ENCODE measurements around the gene DNAH14.

DNA sequence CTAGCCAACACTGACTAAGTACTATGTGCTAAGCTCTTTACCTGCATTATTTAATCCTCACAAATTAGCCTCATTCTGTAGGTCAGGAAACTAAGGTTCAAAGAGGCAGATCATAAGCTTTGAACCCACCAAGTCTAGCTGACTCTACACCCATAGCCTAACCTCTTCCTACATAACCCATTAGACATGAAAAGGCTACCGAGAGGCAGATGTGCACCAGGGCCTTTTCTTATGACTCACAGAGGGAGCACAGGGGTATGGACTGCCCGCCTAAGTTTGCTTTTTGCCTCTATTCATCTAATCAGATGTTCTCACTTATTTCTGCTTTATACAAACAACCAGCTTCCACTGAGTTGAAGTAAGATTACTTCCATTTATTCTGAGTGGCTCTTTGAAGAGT lies 466.9 kb downstream of the DNAH14 start:
- TF ChIP-seq, protein P1, sequence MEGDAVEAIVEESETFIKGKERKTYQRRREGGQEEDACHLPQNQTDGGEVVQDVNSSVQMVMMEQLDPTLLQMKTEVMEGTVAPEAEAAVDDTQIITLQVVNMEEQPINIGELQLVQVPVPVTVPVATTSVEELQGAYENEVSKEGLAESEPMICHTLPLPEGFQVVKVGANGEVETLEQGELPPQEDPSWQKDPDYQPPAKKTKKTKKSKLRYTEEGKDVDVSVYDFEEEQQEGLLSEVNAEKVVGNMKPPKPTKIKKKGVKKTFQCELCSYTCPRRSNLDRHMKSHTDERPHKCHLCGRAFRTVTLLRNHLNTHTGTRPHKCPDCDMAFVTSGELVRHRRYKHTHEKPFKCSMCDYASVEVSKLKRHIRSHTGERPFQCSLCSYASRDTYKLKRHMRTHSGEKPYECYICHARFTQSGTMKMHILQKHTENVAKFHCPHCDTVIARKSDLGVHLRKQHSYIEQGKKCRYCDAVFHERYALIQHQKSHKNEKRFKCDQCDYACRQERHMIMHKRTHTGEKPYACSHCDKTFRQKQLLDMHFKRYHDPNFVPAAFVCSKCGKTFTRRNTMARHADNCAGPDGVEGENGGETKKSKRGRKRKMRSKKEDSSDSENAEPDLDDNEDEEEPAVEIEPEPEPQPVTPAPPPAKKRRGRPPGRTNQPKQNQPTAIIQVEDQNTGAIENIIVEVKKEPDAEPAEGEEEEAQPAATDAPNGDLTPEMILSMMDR (conservative IDR thresholded peaks at IDR 0.05; ENCODE audit: low read depth in 2 of 2), result no peak
- TF ChIP-seq, protein P2, sequence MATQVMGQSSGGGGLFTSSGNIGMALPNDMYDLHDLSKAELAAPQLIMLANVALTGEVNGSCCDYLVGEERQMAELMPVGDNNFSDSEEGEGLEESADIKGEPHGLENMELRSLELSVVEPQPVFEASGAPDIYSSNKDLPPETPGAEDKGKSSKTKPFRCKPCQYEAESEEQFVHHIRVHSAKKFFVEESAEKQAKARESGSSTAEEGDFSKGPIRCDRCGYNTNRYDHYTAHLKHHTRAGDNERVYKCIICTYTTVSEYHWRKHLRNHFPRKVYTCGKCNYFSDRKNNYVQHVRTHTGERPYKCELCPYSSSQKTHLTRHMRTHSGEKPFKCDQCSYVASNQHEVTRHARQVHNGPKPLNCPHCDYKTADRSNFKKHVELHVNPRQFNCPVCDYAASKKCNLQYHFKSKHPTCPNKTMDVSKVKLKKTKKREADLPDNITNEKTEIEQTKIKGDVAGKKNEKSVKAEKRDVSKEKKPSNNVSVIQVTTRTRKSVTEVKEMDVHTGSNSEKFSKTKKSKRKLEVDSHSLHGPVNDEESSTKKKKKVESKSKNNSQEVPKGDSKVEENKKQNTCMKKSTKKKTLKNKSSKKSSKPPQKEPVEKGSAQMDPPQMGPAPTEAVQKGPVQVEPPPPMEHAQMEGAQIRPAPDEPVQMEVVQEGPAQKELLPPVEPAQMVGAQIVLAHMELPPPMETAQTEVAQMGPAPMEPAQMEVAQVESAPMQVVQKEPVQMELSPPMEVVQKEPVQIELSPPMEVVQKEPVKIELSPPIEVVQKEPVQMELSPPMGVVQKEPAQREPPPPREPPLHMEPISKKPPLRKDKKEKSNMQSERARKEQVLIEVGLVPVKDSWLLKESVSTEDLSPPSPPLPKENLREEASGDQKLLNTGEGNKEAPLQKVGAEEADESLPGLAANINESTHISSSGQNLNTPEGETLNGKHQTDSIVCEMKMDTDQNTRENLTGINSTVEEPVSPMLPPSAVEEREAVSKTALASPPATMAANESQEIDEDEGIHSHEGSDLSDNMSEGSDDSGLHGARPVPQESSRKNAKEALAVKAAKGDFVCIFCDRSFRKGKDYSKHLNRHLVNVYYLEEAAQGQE (IDR thresholded peaks at IDR 0.05; ENCODE audit: unreplicated experiment), result no peak
- TF ChIP-seq POLR2AphosphoS5 (IDR thresholded peaks at IDR 0.05; ENCODE audit: low read depth) (no peak), ZNF331 (CRISPR knock-in tag; IDR thresholded peaks at IDR 0.05; ENCODE audit: low read depth) (no peak), EZH2phosphoT487 (IDR thresholded peaks at IDR 0.05; ENCODE audit: unreplicated experiment) (no peak), CREB1 (CRISPR knock-in tag; IDR thresholded peaks at IDR 0.05; ENCODE audit: low read depth) (no peak), EZH2 (IDR thresholded peaks at IDR 0.05; ENCODE audit: low read depth, unreplicated experiment) (no peak)
- TF ChIP-seq, protein P3, sequence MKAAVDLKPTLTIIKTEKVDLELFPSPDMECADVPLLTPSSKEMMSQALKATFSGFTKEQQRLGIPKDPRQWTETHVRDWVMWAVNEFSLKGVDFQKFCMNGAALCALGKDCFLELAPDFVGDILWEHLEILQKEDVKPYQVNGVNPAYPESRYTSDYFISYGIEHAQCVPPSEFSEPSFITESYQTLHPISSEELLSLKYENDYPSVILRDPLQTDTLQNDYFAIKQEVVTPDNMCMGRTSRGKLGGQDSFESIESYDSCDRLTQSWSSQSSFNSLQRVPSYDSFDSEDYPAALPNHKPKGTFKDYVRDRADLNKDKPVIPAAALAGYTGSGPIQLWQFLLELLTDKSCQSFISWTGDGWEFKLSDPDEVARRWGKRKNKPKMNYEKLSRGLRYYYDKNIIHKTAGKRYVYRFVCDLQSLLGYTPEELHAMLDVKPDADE (IDR thresholded peaks at IDR 0.05), result no peak

Data from GM23338 (cell line).